Fibroblast of skin of right biceps (primary cell): ENCODE results near the gene ZNF507.

ENCODE experiments used
- DNase-seq: peaks from one replicate; pipeline ENCODE4 v3.0.0-alpha.2; 2013

Gene ZNF507

GRCh38 chr19:32345261-32346207 lies at the start of gene ZNF507:
Gene ZNF507, plus strand, starts transcription at chr19:32345610. Its CDS starts 7,221 bp downstream, at chr19:32352831.
- peak; percentile 84 for DNase-seq

- no peak for DNase-seq
Observed at GRCh38 chr19:32296694-32297093, 48.7 kb upstream of the ZNF507 start.

GRCh38 chr19:32302778-32303177 lies 42.6 kb upstream of the ZNF507 start:
- DNase-seq: no peak

- no peak for DNase-seq
Observed at GRCh38 chr19:32303193-32303592, 42.2 kb upstream of the ZNF507 start.

GRCh38 chr19:32307591-32307990 lies 37.8 kb upstream of the ZNF507 start:
- no peak for DNase-seq

- DNase-seq: no peak
Observed at GRCh38 chr19:32308431-32309077, 36.9 kb upstream of the ZNF507 start.

GRCh38 chr19:32309711-32310390 lies 35.6 kb upstream of the ZNF507 start:
- DNase-seq: no peak

- DNase-seq: no peak
Observed at GRCh38 chr19:32311371-32311770, 34.0 kb upstream of the ZNF507 start.

GRCh38 chr19:32313569-32314265 lies 31.7 kb upstream of the ZNF507 start:
- DNase-seq: no peak

- no peak for DNase-seq
Observed at GRCh38 chr19:32316034-32316433, 29.4 kb upstream of the ZNF507 start.

GRCh38 chr19:32317086-32317485 lies 28.3 kb upstream of the ZNF507 start:
- DNase-seq: no peak

GRCh38 chr19:32318884-32319520 lies 26.4 kb upstream of the ZNF507 start:
- DNase-seq: no peak

- DNase-seq: no peak
Observed at GRCh38 chr19:32322541-32322940, 22.9 kb upstream of the ZNF507 start.

GRCh38 chr19:32324631-32325285 lies 20.7 kb upstream of the ZNF507 start:
- DNase-seq: no peak

GRCh38 chr19:32330213-32330857 lies 15.1 kb upstream of the ZNF507 start:
- peak; percentile 2 for DNase-seq

GRCh38 chr19:32333227-32333626 lies 12.2 kb upstream of the ZNF507 start:
- DNase-seq: no peak

GRCh38 chr19:32336259-32337083 lies 8.9 kb upstream of the ZNF507 start:
- DNase-seq: peak; percentile 56

- no peak for DNase-seq
Observed at GRCh38 chr19:32337084-32337808, 8.2 kb upstream of the ZNF507 start.

- DNase-seq: no peak
Observed at GRCh38 chr19:32339423-32339822, 6.0 kb upstream of the ZNF507 start.
